B cell (primary cell): ENCODE data around the gene DHX57. TPM values are rescaled to one million over a fixed set of nuclear protein-coding genes. Genes with fewer than 3 reads are reported as not detected.
"Not testable (repeated sequence)": the region's sequence is repeated elsewhere in the genome, so short reads cannot be mapped to it uniquely, and the experiment has no call there.

Experiments used
- ATAC-seq: fragments of 200-7000 bp; cut with Tn5 transposase; one replicate; pipeline ENCODE4 v1.10.0; 2021; ENCODE audit warnings: low read depth, mild to moderate bottlenecking, moderate number of reproducible peaks, moderate library complexity
- CTCF ChIA-PET: fragments of 350-600 bp; sonication (Branson Sonifier 250); formaldehyde crosslinking; loops from one replicate; lab custom pipeline; 2021; ENCODE audit warnings: antibody characterized with exemption, inconsistent platforms; lab: Charles Lee
- POLR2A ChIA-PET: fragments of 350-600 bp; sonication (Branson Sonifier 250); formaldehyde crosslinking; loops from one replicate; lab custom pipeline; 2021; ENCODE audit warnings: antibody characterized with exemption; lab: Charles Lee
- DNase-seq: peaks from one replicate; pipeline ENCODE4 v3.0.0; 2013
- H2AFZ ChIP-seq: 2 replicates; pipeline ENCODE4 v1.6.1; 2012; ENCODE audit warnings: mild to moderate bottlenecking, low read depth, low read length; ENCODE audit not compliant: insufficient read depth, poor library complexity, severe bottlenecking
- H3K27ac ChIP-seq, 2 donors: 1 replicate in 1 of 2; 2 replicates in 1 of 2; pipeline ENCODE4 v1.5.1; 2012 to 2013; ENCODE audit warnings: low read length in 2 of 2, mild to moderate bottlenecking in 2 of 2, moderate library complexity in 1 of 2
- H3K27me3 ChIP-seq, 4 experiments: fragments of 200-600 bp in 1 of 4; sonication (generic) in 1 of 4; replicated peaks in 1 of 4; 1 replicate in 2 of 4; 2 replicates in 2 of 4; pipeline versions ENCODE4 v1.6.1 to v1.7.0; 2013 to 2016; ENCODE audit warnings: low read length in 3 of 4, mild to moderate bottlenecking in 2 of 4, mixed read lengths in 1 of 4, moderate library complexity in 1 of 4; ENCODE audit not compliant: insufficient read depth in 4 of 4, control insufficient read depth in 3 of 4; ENCODE audit errors: control extremely low read depth in 1 of 4
- H3K36me3 ChIP-seq, 2 experiments: replicated peaks in 1 of 2; 1 replicate in 1 of 2; 2 replicates in 1 of 2; pipeline versions ENCODE4 v1.6.1 to v1.7.1; 2013; ENCODE audit warnings: low read length in 1 of 2; ENCODE audit not compliant: insufficient read depth in 2 of 2, control insufficient read depth in 1 of 2; ENCODE audit errors: control extremely low read depth in 1 of 2, extremely low read depth in 1 of 2
- H3K4me1 ChIP-seq, 2 donors: fragments of 200-600 bp in 1 of 2; sonication (generic) in 1 of 2; 1 replicate in 1 of 2; 2 replicates in 1 of 2; pipeline versions ENCODE4 v1.5.1 to v1.6.1; 2013 to 2017; ENCODE audit warnings: low read length in 2 of 2; ENCODE audit not compliant: control insufficient read depth in 2 of 2, insufficient read depth in 2 of 2
- H3K4me2 ChIP-seq: replicated peaks from 2 replicates; pipeline ENCODE3; 2012; ENCODE audit warnings: mild to moderate bottlenecking, low read depth, low read length; ENCODE audit not compliant: poor library complexity, severe bottlenecking
- H3K4me3 ChIP-seq, 5 experiments: fragments of 200-600 bp in 1 of 5; sonication (generic) in 1 of 5; 1 replicate in 3 of 5; 2 replicates in 2 of 5; pipeline versions ENCODE4 v1.5.1 to v1.7.0; 2011 to 2016; ENCODE audit warnings: low read length in 4 of 5, mild to moderate bottlenecking in 4 of 5, low read depth in 2 of 5, control low read depth in 1 of 5, moderate library complexity in 1 of 5; ENCODE audit not compliant: insufficient read depth in 1 of 5; ENCODE audit errors: control extremely low read depth in 1 of 5, extremely low read depth in 1 of 5
- H3K79me2 ChIP-seq: fragments of 200-600 bp; sonication (generic); one replicate; pipeline ENCODE4 v1.6.0; 2016; ENCODE audit warnings: low read length; ENCODE audit not compliant: control insufficient read depth, insufficient read depth
- H3K9ac ChIP-seq: fragments of 200-600 bp; sonication (generic); 2 replicates; pipeline ENCODE4 v1.6.1; 2017; ENCODE audit warnings: mild to moderate bottlenecking, low read length, moderate library complexity
- H3K9me3 ChIP-seq, 3 donors: one replicate each; pipeline versions ENCODE4 v1.6.1 to v1.7.1; 2013; ENCODE audit warnings: low read length in 2 of 3; ENCODE audit not compliant: control insufficient read depth in 2 of 3, insufficient read depth in 1 of 3; ENCODE audit errors: control extremely low read depth in 1 of 3
- H4K20me1 ChIP-seq: 2 replicates; pipeline ENCODE4 v1.6.0; 2012; ENCODE audit warnings: mild to moderate bottlenecking, low read length; ENCODE audit not compliant: insufficient read depth, control insufficient read depth, poor library complexity, severe bottlenecking
- H3K27ac Mint-ChIP-seq: one replicate; pipeline ENCODE4 v1.8.0; 2021; ENCODE audit warnings: mixed read lengths
- H3K27me3 Mint-ChIP-seq: one replicate; pipeline ENCODE4 v1.8.0; 2021; ENCODE audit warnings: mixed read lengths
- H3K4me1 Mint-ChIP-seq: one replicate; pipeline ENCODE4 v1.8.0; 2021; ENCODE audit warnings: mixed read lengths
- H3K4me3 Mint-ChIP-seq: one replicate; pipeline ENCODE4 v1.8.0; 2021; ENCODE audit warnings: mixed read lengths
- H3K9me3 Mint-ChIP-seq: one replicate; pipeline ENCODE4 v1.8.0; 2022; ENCODE audit warnings: mixed read lengths; ENCODE audit not compliant: insufficient read depth
- EZH2 ChIP-seq: IDR thresholded peaks from 2 replicates; pipeline ENCODE4 v1.6.1; 2012; ENCODE audit warnings: borderline replicate concordance, low read depth, mild to moderate bottlenecking, moderate library complexity, low read length; ENCODE audit not compliant: insufficient read depth, poor library complexity, severe bottlenecking
- WGBS: methylation state at CpG from one replicate; pipeline ENCODE4 v1.1.5; 2013; ENCODE audit warnings: missing lambda C conversion rate; ENCODE audit not compliant: insufficient coverage; 5-methylcytosine and 5-hydroxymethylcytosine counted together
- intact Hi-C: fragments of 100-400 bp; cut with micrococcal nuclease; formaldehyde crosslinking; loops from one replicate; pipeline ENCODE4 v1.10.0; 2022
- polyA plus RNA-seq: library from polyadenylated mRNA; depleted of rRNA; stranded (reverse); fragments of >200 nt; gene quantifications from 2 replicates; pipeline ENCODE4 v1.2.3, GENCODE V29; 2012
- total RNA-seq, 2 donors: library from RNA; stranded (reverse); fragments of 120-200 nt in 1 of 2; gene quantifications; 1 replicate in 1 of 2; 2 replicates in 1 of 2; pipeline versions ENCODE4 v1.2.3 to v1.2.4, GENCODE V29; 2013 to 2022
- TF ChIP-seq, protein P1 (sequence below): fragments of 200-600 bp; IDR thresholded peaks from one replicate; pipeline ENCODE4 v1.8.0; 2022; ENCODE audit warnings: antibody characterized with exemption, mild to moderate bottlenecking

The DHX57 gene
- total and polyA plus RNA-seq, 2 donors (not counting 1 experiment from before 2014, with no cell fraction given) = 7.7 to 25.0 TPM

DNA sequence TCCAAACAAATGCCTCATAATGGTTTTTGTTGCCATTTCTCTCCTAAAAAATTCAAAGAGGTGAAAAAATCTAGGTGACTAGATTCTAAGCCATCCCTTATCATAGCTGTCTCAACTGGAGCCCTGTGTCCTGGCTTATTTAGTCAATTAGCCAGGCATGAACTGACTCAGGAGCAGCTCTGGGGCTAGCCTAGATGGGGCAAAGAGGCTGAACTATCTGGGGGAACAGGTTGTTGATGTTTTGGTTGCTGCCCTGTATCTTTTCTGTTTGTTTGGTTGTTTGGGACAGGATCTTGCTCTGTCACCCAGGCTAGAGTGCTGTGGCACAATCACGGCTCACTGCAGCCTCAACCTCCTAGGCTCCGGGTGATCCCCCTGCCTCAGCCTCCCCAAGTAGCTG, 83.0 kb downstream of the DHX57 start:
- no peak overlapping the region for H3K27ac Mint-ChIP-seq
- Histone ChIP-seq H4K20me1 (no peaks in the 10 kb centered on the region), H2AFZ (no peak overlapping the region), H3K27ac (no peak overlapping the region), H3K4me1 (no peaks in the 10 kb centered on the region), H3K79me2 (no peaks in the 10 kb centered on the region), H3K36me3 (no peaks in the 10 kb centered on the region), H3K4me3 (no peak overlapping the region), H3K27me3 (no peaks in the 10 kb centered on the region), H3K9ac (no peak overlapping the region), H3K4me2 (no peak overlapping the region), H3K9me3 (peaks cover 0 to 3% (median 0%) of the 10 kb centered on the region in 3 donors)
- ATAC-seq (no peak), DNase-seq (no peak)
- WGBS = no CpG with 5 or more reads among the region's 2 CpGs
- no peak overlapping the region for H3K4me3 Mint-ChIP-seq
- TF ChIP-seq, protein P1, sequence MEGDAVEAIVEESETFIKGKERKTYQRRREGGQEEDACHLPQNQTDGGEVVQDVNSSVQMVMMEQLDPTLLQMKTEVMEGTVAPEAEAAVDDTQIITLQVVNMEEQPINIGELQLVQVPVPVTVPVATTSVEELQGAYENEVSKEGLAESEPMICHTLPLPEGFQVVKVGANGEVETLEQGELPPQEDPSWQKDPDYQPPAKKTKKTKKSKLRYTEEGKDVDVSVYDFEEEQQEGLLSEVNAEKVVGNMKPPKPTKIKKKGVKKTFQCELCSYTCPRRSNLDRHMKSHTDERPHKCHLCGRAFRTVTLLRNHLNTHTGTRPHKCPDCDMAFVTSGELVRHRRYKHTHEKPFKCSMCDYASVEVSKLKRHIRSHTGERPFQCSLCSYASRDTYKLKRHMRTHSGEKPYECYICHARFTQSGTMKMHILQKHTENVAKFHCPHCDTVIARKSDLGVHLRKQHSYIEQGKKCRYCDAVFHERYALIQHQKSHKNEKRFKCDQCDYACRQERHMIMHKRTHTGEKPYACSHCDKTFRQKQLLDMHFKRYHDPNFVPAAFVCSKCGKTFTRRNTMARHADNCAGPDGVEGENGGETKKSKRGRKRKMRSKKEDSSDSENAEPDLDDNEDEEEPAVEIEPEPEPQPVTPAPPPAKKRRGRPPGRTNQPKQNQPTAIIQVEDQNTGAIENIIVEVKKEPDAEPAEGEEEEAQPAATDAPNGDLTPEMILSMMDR = no peak
- TF ChIP-seq EZH2 = no peak
- CTCF ChIA-PET = no interaction called here
- POLR2A ChIA-PET = no interaction called here
- H3K9me3 Mint-ChIP-seq = no peaks in the 10 kb centered on the region
- H3K27me3 Mint-ChIP-seq = no peaks in the 10 kb centered on the region
- intact Hi-C loops = no loop called here
- no peaks in the 10 kb centered on the region for H3K4me1 Mint-ChIP-seq

DNA sequence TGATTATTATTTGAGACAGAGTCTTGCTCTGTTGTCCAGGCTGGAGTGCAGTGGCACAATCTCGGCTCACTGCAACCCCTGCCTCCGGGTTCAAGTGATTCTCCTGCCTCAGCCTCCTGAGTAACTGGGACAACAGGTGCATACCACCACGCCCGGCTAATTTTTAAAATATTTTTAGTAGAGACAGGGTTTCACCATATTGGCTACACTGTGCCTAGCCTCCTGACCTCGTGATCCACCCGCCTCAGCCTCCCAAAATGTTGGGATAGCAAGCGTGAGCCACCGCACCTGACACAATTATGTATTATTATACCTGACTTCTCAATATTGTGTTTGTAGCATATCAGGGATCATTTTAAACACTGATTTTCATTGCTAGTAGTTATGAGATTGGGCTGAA, 83.4 kb downstream of the DHX57 start:
- H3K36me3 ChIP-seq, POLR2A ChIA-PET: not testable (repeated sequence)

More for the DNA sequence above, 83.4 kb downstream of the DHX57 start:
- intact Hi-C loops, H3K4me1 Mint-ChIP-seq, H3K4me3 Mint-ChIP-seq, H3K27me3 ChIP-seq, H3K9me3 ChIP-seq, H3K27me3 Mint-ChIP-seq, H4K20me1 ChIP-seq, H3K79me2 ChIP-seq, DNase-seq, H2AFZ ChIP-seq, CTCF ChIA-PET, H3K4me2 ChIP-seq, H3K27ac Mint-ChIP-seq, H3K9ac ChIP-seq, H3K9me3 Mint-ChIP-seq, ATAC-seq, H3K4me3 ChIP-seq, H3K27ac ChIP-seq, H3K4me1 ChIP-seq: not testable (repeated sequence)
- WGBS = 100% methylated on average over 2 of the region's 8 CpGs
